ENCODE results near the gene PTTG1IP. TPM values are rescaled to one million over a fixed set of nuclear protein-coding genes. Genes with fewer than 3 reads are reported as not detected.

PTTG1IP gene
- total RNA-seq, 1 donor from 2014 or later = 209 TPM

DNA sequence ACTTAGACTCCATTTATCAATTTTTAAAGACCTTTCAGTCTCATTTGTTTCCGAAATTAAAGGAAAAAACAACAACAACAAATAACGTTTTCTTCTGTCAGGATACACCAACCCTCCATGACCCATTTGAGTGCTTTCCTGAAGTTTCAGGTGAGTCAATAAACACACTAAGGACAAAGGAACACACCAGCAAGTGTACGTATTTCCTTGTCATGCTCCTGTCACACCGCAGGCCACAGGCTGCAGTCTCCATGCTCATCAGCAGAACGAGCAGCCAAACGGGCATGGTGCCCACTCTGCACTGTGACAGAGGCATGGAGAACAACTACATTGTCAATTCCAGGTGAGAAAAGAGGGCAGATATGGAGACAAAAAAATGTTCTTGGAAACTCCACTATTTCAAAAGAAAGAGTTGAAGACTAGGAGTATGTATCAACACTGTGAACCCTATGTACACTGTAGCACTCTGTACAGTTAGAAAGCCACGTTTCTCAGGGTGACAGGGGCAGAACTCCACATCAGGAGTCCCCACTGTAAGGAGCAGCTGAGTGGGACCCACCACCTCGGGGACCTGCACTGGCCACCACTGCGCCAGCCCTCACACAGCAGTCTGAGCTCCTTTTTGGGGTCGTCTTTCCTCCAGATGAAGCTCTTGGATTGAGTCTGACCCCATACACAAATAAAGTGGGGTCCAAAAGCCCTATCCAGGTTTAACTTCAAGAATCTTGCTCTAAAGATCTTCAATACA lies 2.6 kb downstream of the PTTG1IP start:
- no peak for DNase-seq
- intact Hi-C loops (cut with DNase I) = no loop called here
- H3K9me3 ChIP-seq = no peaks in the 10 kb centered on the region
- peaks cover 9% of the 10 kb centered on the region for H3K36me3 ChIP-seq
- peak overlapping the region; percentile 7 for H3K4me3 ChIP-seq
- TF ChIP-seq, protein P1, sequence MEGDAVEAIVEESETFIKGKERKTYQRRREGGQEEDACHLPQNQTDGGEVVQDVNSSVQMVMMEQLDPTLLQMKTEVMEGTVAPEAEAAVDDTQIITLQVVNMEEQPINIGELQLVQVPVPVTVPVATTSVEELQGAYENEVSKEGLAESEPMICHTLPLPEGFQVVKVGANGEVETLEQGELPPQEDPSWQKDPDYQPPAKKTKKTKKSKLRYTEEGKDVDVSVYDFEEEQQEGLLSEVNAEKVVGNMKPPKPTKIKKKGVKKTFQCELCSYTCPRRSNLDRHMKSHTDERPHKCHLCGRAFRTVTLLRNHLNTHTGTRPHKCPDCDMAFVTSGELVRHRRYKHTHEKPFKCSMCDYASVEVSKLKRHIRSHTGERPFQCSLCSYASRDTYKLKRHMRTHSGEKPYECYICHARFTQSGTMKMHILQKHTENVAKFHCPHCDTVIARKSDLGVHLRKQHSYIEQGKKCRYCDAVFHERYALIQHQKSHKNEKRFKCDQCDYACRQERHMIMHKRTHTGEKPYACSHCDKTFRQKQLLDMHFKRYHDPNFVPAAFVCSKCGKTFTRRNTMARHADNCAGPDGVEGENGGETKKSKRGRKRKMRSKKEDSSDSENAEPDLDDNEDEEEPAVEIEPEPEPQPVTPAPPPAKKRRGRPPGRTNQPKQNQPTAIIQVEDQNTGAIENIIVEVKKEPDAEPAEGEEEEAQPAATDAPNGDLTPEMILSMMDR (IDR thresholded peaks at IDR 0.05) = no peak
- H3K27me3 ChIP-seq (ENCODE audit: low read depth) = no peaks in the 10 kb centered on the region
- H3K4me1 ChIP-seq = peaks cover 75% of the 10 kb centered on the region
- no peak for ATAC-seq
- H3K27ac ChIP-seq = peak overlapping the region; percentile 98

DNA sequence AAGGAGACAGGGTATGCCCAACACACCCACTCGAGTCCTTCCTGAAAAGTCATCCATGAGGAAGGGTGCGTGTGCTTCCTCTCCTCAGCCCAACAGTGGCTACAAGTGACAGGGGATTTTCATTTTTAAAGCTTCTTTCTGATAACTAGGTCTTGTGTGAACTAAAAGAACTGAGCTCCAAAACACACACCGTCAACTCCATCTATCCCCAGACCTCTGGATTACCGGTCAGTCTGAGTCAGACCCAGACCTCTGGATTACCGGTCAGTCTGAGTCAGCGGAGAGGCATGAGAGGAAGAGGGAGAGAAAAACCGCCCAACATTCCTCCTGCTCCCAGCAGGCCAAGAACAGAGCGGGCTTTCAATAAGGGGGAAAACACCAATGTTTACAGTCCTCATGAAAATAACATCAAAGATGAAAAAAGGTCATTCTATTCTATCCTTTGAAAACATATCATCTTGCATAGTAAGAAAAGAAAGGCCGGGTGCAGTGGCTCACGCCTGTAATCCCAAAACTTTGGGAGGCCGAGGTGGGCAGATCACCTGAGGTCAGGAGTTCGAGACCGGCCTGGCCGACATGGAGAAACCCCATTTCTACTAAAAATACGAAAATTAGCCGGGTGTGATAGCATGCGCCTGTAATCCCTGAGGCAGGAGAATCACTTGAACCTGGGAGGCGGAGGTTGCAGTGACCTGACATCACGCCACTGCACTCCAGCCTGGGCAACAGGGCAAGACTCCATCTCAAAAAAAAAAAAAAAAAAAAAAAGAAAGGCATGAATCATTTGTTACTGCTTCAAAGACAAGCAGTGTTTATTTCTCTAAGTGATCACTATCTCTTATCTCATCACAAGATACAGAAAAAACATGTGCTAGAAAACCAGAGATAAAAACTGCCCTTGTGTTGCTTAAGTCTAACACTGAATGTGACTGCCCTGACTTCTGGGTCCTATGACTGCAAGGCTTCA lies 3.4 kb downstream of the PTTG1IP start:
- ATAC-seq (peak in 1 of 2 donors; percentile 44), DNase-seq (no peak)
- TF ChIP-seq, protein P1 (IDR thresholded peaks at IDR 0.05) = no peak
- peaks cover 75% of the 10 kb centered on the region for H3K4me1 ChIP-seq
- intact Hi-C loops (cut with DNase I) = no loop called here
- peak overlapping the region; percentile 7 for H3K4me3 ChIP-seq
- peaks cover 14% of the 10 kb centered on the region for H3K36me3 ChIP-seq
- no peaks in the 10 kb centered on the region for H3K9me3 ChIP-seq
- peak overlapping the region; percentile 98 for H3K27ac ChIP-seq
- H3K27me3 ChIP-seq (ENCODE audit: low read depth) = no peaks in the 10 kb centered on the region

DNA sequence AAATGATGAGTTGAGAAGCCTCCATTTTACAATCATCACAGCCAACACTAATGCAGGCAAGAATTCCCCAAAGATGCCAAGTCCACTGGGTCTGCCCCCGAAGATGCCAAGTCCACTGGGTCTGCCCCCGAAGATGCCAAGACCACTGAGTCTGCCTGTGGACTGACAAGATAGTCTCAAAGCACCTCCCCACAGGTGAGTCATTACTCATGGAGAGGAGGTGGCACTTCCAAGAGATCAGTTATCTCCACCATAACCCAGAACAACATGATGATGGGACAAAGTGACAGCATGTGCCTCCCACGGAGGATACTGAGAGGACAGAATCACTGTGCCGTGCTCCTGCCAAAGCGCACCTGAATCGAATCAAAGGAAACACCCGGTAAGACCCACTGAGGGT lies 4.8 kb downstream of the PTTG1IP start:
- Histone ChIP-seq H3K27me3 (ENCODE audit: low read depth) (no peaks in the 10 kb centered on the region), H3K36me3 (peaks cover 28% of the 10 kb centered on the region), H3K4me3 (no peak overlapping the region), H3K4me1 (peaks cover 81% of the 10 kb centered on the region), H3K9me3 (no peaks in the 10 kb centered on the region), H3K27ac (peak overlapping the region; percentile 98)
- DNase-seq (no peak), ATAC-seq (no peak)
- intact Hi-C loops (cut with DNase I) = no loop called here
- TF ChIP-seq, protein P1 (IDR thresholded peaks at IDR 0.05) = no peak

DNA sequence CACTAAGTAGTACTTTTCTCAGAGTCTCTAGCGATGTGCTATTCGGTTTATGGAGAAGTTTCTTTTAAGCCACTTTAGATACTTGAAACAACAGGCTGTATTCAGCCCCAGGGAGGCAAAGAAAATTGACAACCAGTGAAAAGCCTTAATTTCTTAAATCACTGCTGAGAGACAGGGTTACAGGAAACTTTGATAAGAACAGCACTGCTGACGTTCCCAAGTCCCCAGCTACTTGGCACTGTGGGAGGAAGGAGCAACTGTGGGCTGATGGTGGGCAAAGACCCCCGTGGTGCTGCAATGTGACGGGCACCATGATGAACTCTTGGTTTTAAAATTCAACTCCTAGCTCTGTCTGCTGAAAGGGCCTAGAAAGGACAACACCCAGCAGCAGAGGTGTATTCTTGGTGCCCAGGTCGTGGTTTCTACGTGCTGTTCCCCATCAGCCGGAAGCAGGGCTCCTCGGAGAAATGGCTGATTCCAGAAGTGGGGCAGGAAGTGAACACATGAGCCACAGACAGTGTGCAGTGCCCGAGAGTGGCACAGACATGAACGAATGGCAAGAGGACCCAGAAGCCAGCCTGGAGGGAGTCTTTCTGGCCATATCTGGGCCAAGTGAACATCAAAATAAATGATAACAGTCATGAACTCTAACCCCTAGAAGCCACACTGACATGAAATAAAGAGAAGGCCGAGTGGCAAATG lies 5.3 kb downstream of the PTTG1IP start:
- Histone ChIP-seq H3K27me3 (ENCODE audit: low read depth) (no peaks in the 10 kb centered on the region), H3K36me3 (peaks cover 33% of the 10 kb centered on the region), H3K9me3 (no peaks in the 10 kb centered on the region), H3K4me3 (no peak overlapping the region), H3K4me1 (peaks cover 81% of the 10 kb centered on the region), H3K27ac (peak overlapping the region; percentile 98)
- ATAC-seq (no peak), DNase-seq (no peak)
- intact Hi-C loops (cut with DNase I) = no loop called here
- TF ChIP-seq, protein P1 (IDR thresholded peaks at IDR 0.05) = no peak

DNA sequence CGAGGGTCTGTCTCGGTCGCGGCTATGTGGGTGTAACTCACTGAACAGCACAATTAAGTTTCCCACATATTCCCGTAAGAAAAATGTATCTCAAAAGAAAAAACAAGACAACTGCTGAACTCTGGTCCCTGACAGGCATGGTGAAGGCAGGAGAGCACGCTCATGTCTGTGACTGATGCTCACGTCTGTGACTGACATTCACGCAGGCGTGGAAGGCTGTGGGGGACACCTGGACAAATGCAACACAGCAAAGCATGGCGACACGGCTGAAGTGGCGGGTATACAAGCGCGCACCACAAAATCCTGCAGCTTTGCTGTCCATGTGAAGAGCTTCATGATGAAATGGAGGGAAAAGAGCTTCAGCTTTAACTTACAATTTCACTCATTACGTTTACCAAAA lies 6.0 kb downstream of the PTTG1IP start:
- intact Hi-C loops (cut with DNase I) = no loop called here
- no peak overlapping the region for H3K27ac ChIP-seq
- ATAC-seq = no peak

More for the DNA sequence above, 6.0 kb downstream of the PTTG1IP start:
- TF ChIP-seq, protein P1 (IDR thresholded peaks at IDR 0.05) = no peak
- Histone ChIP-seq H3K4me3 (no peak overlapping the region), H3K27me3 (ENCODE audit: low read depth) (no peaks in the 10 kb centered on the region), H3K4me1 (peaks cover 80% of the 10 kb centered on the region), H3K9me3 (no peaks in the 10 kb centered on the region), H3K36me3 (peaks cover 36% of the 10 kb centered on the region)
- DNase-seq = no peak

All from lower lobe of right lung (tissue), 2 donors.